Measurements from ENCODE around the gene EPHB2.
"Not testable (repeated sequence)": the region's sequence is repeated elsewhere in the genome, so short reads cannot be mapped to it uniquely, and the experiment has no call there.

The EPHB2 gene

GRCh38 chr1:22932803-22933470 is 222.3 kb downstream of the EPHB2 start:
- peak; percentile 5 for DNase-seq (ENCODE audit: extremely low spot score)
- TF ChIP-seq CTCF (IDR thresholded peaks at IDR 0.05; ENCODE audit: control extremely low read depth, extremely low read depth, low read depth, missing control alignments) = no peak
- POLR2A ChIA-PET = no interaction called here
- CTCF ChIA-PET = interaction anchor here (1.1 kb wide), 1 partner anchor 319 kb away, joined by 3 read pairs; no protein-coding TSS in a partner anchor

GRCh38 chr1:22935433-22935832 is 224.8 kb downstream of the EPHB2 start:
- CTCF ChIA-PET = no interaction called here
- POLR2A ChIA-PET = no interaction called here

GRCh38 chr1:22936681-22937080 is 226.0 kb downstream of the EPHB2 start:
- ChIA-PET CTCF (interaction anchor here (1.0 to 1.3 kb wide), 2 partner anchors 9 to 14 kb away, joined by 3 read pairs; no protein-coding TSS in a partner anchor), POLR2A (no interaction called here)
- TF ChIP-seq CTCF (IDR thresholded peaks at IDR 0.05; ENCODE audit: control extremely low read depth, extremely low read depth, low read depth, missing control alignments) = no peak
- no peak for DNase-seq (ENCODE audit: extremely low spot score)

More at GRCh38 chr1:22935433-22935832, 224.8 kb downstream of the EPHB2 start:
- DNase-seq (ENCODE audit: extremely low spot score) = no peak
- TF ChIP-seq CTCF (IDR thresholded peaks at IDR 0.05; ENCODE audit: control extremely low read depth, extremely low read depth, low read depth, missing control alignments) = no peak

GRCh38 chr1:22941257-22941656 is 230.6 kb downstream of the EPHB2 start:
- no peak for DNase-seq (ENCODE audit: extremely low spot score)
- POLR2A ChIA-PET = no interaction called here
- CTCF ChIA-PET = interaction anchor here (1.2 kb wide), 1 partner anchor 236 kb away, joined by 4 read pairs; no protein-coding TSS in a partner anchor
- no peak for TF ChIP-seq CTCF (IDR thresholded peaks at IDR 0.05; ENCODE audit: control extremely low read depth, extremely low read depth, low read depth, missing control alignments)

GRCh38 chr1:22944346-22945055 is 233.9 kb downstream of the EPHB2 start:
- POLR2A ChIA-PET = no interaction called here
- CTCF ChIA-PET = no interaction called here
- TF ChIP-seq CTCF (IDR thresholded peaks at IDR 0.05; ENCODE audit: control extremely low read depth, extremely low read depth, low read depth, missing control alignments) = no peak
- no peak for DNase-seq (ENCODE audit: extremely low spot score)

GRCh38 chr1:22945171-22945570 is 234.5 kb downstream of the EPHB2 start:
- DNase-seq (ENCODE audit: extremely low spot score); POLR2A ChIA-PET: not testable (repeated sequence)
- CTCF ChIA-PET = interaction anchor here (1.2 kb wide), 1 partner anchor 8 kb away, joined by 3 read pairs; no protein-coding TSS in a partner anchor

- TF ChIP-seq CTCF (IDR thresholded peaks at IDR 0.05; ENCODE audit: control extremely low read depth, extremely low read depth, low read depth, missing control alignments) = no peak
- CTCF ChIA-PET = interaction anchor here (0.8 kb wide), 1 partner anchor 14 kb away, joined by 3 read pairs; no protein-coding TSS in a partner anchor
- POLR2A ChIA-PET = no interaction called here
- DNase-seq (ENCODE audit: extremely low spot score) = no peak
Measured at GRCh38 chr1:22949822-22950331, 239.2 kb downstream of the EPHB2 start.
